ENCODE measurements around the gene NXNL1. TPM values are rescaled to one million over a fixed set of nuclear protein-coding genes. Genes with fewer than 3 reads are reported as not detected.
A peak's percentile ranks its signal among the peaks of the same experiment; 100 is the strongest.

Gene NXNL1
- total and polyA plus RNA-seq, 9 of the 15 experiments (the other 6 are each of a cell fraction or from before 2014, with no cell fraction given): not detected

- in situ Hi-C loops (cut with MboI) (no loop called here), intact Hi-C loops (cut with micrococcal nuclease) (loop anchor here (10.0 kb wide), 1 partner anchor 220 kb away; no protein-coding TSS in a partner anchor)
- Histone ChIP-seq H3K9me3 (replicated peaks; ENCODE audit: control insufficient read depth, insufficient read depth, low read depth, low read length) (no peaks in the 10 kb centered on the region), H3K79me2 (ENCODE audit: control insufficient read depth, insufficient read depth, low read length) (no peaks in the 10 kb centered on the region), H3K4me3 (no peak overlapping the region), H3K4me2 (ENCODE audit: insufficient read depth, low read length) (no peak overlapping the region), H3K36me3 (ENCODE audit: control insufficient read depth, insufficient read depth, low read length) (no peaks in the 10 kb centered on the region), H4K20me1 (replicated peaks; ENCODE audit: control insufficient read depth, insufficient read depth, low read length) (no peaks in the 10 kb centered on the region), H3K27ac (ENCODE audit: extremely low read depth, low read depth, low read length) (no peak overlapping the region), H2AFZ (ENCODE audit: low read depth, low read length) (no peak overlapping the region), H3K9ac (ENCODE audit: insufficient read depth in 1 of 2, low read depth in 2 of 2, low read length in 2 of 2) (peak overlapping the region in 1 of 2 experiments; percentile 72; a peak in 2 of 4 replicates), H3K9me1 (ENCODE audit: control insufficient read depth, insufficient read depth, low read length) (no peaks in the 10 kb centered on the region), H3K27me3 (ENCODE audit: control insufficient read depth in 2 of 2, insufficient read depth in 2 of 2, low read length in 2 of 2) (peaks cover 0 to 11% of the 10 kb centered on the region in 2 experiments; a peak in 1 of 5 replicates), H3K4me1 (replicated peaks in 1 of 2; ENCODE audit: control insufficient read depth in 2 of 2, insufficient read depth in 2 of 2, low read length in 2 of 2) (peaks cover 9 to 24% of the 10 kb centered on the region in 2 experiments; a peak in 3 of 5 replicates)
- DNase-seq (ENCODE audit: extremely low read depth in 1 of 4, low spot score in 3 of 4) (no peak), FAIRE-seq (no peak), ATAC-seq (peak; percentile 37)
- 19% methylated on average over 5 of the region's 13 CpGs for WGBS (ENCODE audit: insufficient coverage, low coverage, missing lambda C conversion rate)
- POLR2A ChIA-PET: interaction anchor here (0.7 to 0.8 kb wide), 2 partner anchors 151 to 162 kb away, joined by 3 to 6 read pairs; no protein-coding TSS in a partner anchor
- no TSS peak for BruUV-seq (replicated peaks)
- TF ChIP-seq EP300 (IDR thresholded peaks at IDR 0.05; ENCODE audit: low read length): no peak
- no peak for TF ChIP-seq SUPT5H (IDR thresholded peaks at IDR 0.05)
- TF ChIP-seq CUX1 (CRISPR knock-in tag; IDR thresholded peaks at IDR 0.05): no peak
- TF ChIP-seq MCM2 (IDR thresholded peaks at IDR 0.05; ENCODE audit: low read depth): no peak
- TF ChIP-seq NRF1 (conservative IDR thresholded peaks at IDR 0.05 in 1 of 2, IDR thresholded peaks at IDR 0.05 in 1 of 2): peak; percentile 39 to 44; a peak in 2 of 4 replicates
- no peak for TF ChIP-seq POLR3A (IDR thresholded peaks at IDR 0.05; ENCODE audit: borderline replicate concordance, extremely low read depth, insufficient read depth, insufficient read length)
- TF ChIP-seq E2F6 (IDR thresholded peaks at IDR 0.05; ENCODE audit: borderline replicate concordance in 1 of 2, extremely low read depth in 1 of 2, insufficient read depth in 1 of 2, insufficient read length in 1 of 2, low read depth in 1 of 2, low read length in 1 of 2, poor library complexity in 1 of 2, severe bottlenecking in 1 of 2): peak in 1 of 2 experiments; percentile 21
- CTCF ChIA-PET (ENCODE audit: low intra/inter-chr PET ratio): interaction anchor here (2.6 kb wide), 1 partner anchor 12 kb away, joined by 10 read pairs; no protein-coding TSS in a partner anchor
Observed at GRCh38 chr19:17454576-17455071, 6.1 kb downstream of the NXNL1 start.
